H1 (cell line): Measurements from ENCODE around the gene GNAT1. TPM values are rescaled to one million over a fixed set of nuclear protein-coding genes. Genes with fewer than 3 reads are reported as not detected.

Experiments
- CTCF ChIA-PET: fragments of 300-600 bp; sonication (Branson Sonifier 250); formaldehyde crosslinking; loops from one replicate; lab custom pipeline; 2021; ENCODE audit not compliant: partially characterized antibody; lab: Charles Lee
- POLR2A ChIA-PET: fragments of 300-600 bp; sonication (Branson Sonifier 250); formaldehyde crosslinking; loops from one replicate; lab custom pipeline; 2021; ENCODE audit warnings: inconsistent platforms; ENCODE audit not compliant: partially characterized antibody; lab: Charles Lee
- DNase-seq, 2 experiments: peaks; one replicate each; pipeline versions ENCODE4 v3.0.0 to v3.0.0-alpha.2; 2010 to 2022; ENCODE audit warnings: low spot score in 2 of 2, low read depth in 1 of 2, mixed read lengths in 1 of 2
- FAIRE-seq: peaks from 2 replicates; lab custom pipeline; 2011; peaks lifted over from hg19 to GRCh38; lab: Jason Lieb, UNC
- H2AFZ ChIP-seq: 2 replicates; pipeline ENCODE4 v1.8.1; 2012; ENCODE audit warnings: low read length, inconsistent platforms
- H2AK5ac ChIP-seq: 2 replicates; pipeline ENCODE4 v1.6.1; 2013; ENCODE audit warnings: low read depth, low read length
- H2BK120ac ChIP-seq: replicated peaks from 2 replicates; pipeline ENCODE3; 2013; ENCODE audit warnings: low read depth, low read length, inconsistent platforms
- H2BK12ac ChIP-seq: 2 replicates; pipeline ENCODE4 v1.6.1; 2013; ENCODE audit warnings: low read depth, low read length
- H2BK15ac ChIP-seq: 2 replicates; pipeline ENCODE4 v1.6.1; 2013; ENCODE audit warnings: low read length
- H2BK20ac ChIP-seq: 2 replicates; pipeline ENCODE4 v1.6.1; 2013; ENCODE audit warnings: low read length
- H2BK5ac ChIP-seq: 2 replicates; pipeline ENCODE4 v1.6.1; 2013; ENCODE audit warnings: low read depth, low read length
- H3K14ac ChIP-seq: 2 replicates; pipeline ENCODE4 v1.6.1; 2013; ENCODE audit warnings: inconsistent platforms; ENCODE audit not compliant: insufficient read length
- H3K18ac ChIP-seq: 2 replicates; pipeline ENCODE4 v1.6.1; 2013; ENCODE audit warnings: low read length; ENCODE audit errors: extremely low read depth
- H3K23ac ChIP-seq: 2 replicates; pipeline ENCODE4 v1.6.1; 2013; ENCODE audit warnings: inconsistent platforms; ENCODE audit not compliant: insufficient read length
- H3K23me2 ChIP-seq: 2 replicates; pipeline ENCODE4 v1.6.1; 2013; ENCODE audit warnings: low read depth, low read length
- H3K27ac ChIP-seq: 2 replicates; pipeline ENCODE4 v1.6.1; 2011; ENCODE audit warnings: low read depth, low read length, inconsistent platforms
- H3K27me3 ChIP-seq, 4 experiments: replicated peaks in 1 of 4; 1 replicate in 1 of 4; 2 replicates in 3 of 4; pipeline versions ENCODE4 v1.6.1 to v1.8.1; 2011 to 2013; ENCODE audit warnings: low read length in 3 of 4, mild to moderate bottlenecking in 3 of 4, inconsistent platforms in 2 of 4, mixed read lengths in 2 of 4, moderate library complexity in 1 of 4; ENCODE audit not compliant: control insufficient read depth in 3 of 4, insufficient read depth in 3 of 4; ENCODE audit errors: extremely low read depth in 1 of 4
- H3K36me3 ChIP-seq, 4 experiments: 2 replicates each; pipeline versions ENCODE4 v1.6.1 to v1.8.1; 2011 to 2013; ENCODE audit warnings: mild to moderate bottlenecking in 4 of 4, low read length in 3 of 4, moderate library complexity in 2 of 4, control low read depth in 1 of 4, inconsistent platforms in 1 of 4; ENCODE audit not compliant: insufficient read depth in 4 of 4, control insufficient read depth in 2 of 4
- H3K4ac ChIP-seq: replicated peaks from 2 replicates; pipeline ENCODE3; 2013; ENCODE audit warnings: low read length, low read depth, mixed read lengths, inconsistent platforms; ENCODE audit not compliant: insufficient read length
- H3K4me1 ChIP-seq, 4 experiments: replicated peaks in 1 of 4; 1 replicate in 1 of 4; 2 replicates in 3 of 4; pipeline versions ENCODE4 v1.6.1 to v1.8.1; 2011 to 2013; ENCODE audit warnings: low read length in 3 of 4, inconsistent platforms in 2 of 4, mixed read lengths in 1 of 4; ENCODE audit not compliant: insufficient read depth in 4 of 4, control insufficient read depth in 3 of 4
- H3K4me2 ChIP-seq, 2 experiments: 2 replicates each; pipeline versions ENCODE4 v1.6.1 to v1.8.1; 2011 to 2013; ENCODE audit warnings: low read depth in 2 of 2, low read length in 2 of 2, control low read depth in 1 of 2, inconsistent platforms in 1 of 2, mild to moderate bottlenecking in 1 of 2; ENCODE audit not compliant: insufficient read depth in 1 of 2
- H3K4me3 ChIP-seq, 4 experiments: fragments of 200-600, 300-600 bp in 1 of 4; sonication (generic), shearing (Covaris generic), sonication (Bioruptor Twin) in 1 of 4; 2 replicates each; pipeline versions ENCODE4 v1.5.1 to v1.8.1; 2011 to 2016; ENCODE audit warnings: low read length in 4 of 4, low read depth in 3 of 4, control low read depth in 2 of 4, inconsistent platforms in 2 of 4, mild to moderate bottlenecking in 2 of 4, mixed read lengths in 1 of 4, moderate library complexity in 1 of 4; ENCODE audit not compliant: insufficient read depth in 2 of 4; ENCODE audit errors: extremely low read depth in 1 of 4
- H3K56ac ChIP-seq: replicated peaks from 2 replicates; pipeline ENCODE3; 2013; ENCODE audit warnings: low read depth, mild to moderate bottlenecking, mixed read lengths, low read length, inconsistent platforms; ENCODE audit not compliant: insufficient read length
- H3K79me1 ChIP-seq: 2 replicates; pipeline ENCODE4 v1.6.1; 2013; ENCODE audit warnings: low read depth, low read length, control low read depth
- H3K79me2 ChIP-seq, 2 experiments: 2 replicates each; pipeline versions ENCODE4 v1.6.1 to v1.8.1; 2012 to 2013; ENCODE audit warnings: low read length in 2 of 2, mild to moderate bottlenecking in 2 of 2, inconsistent platforms in 1 of 2; ENCODE audit not compliant: insufficient read depth in 2 of 2, control insufficient read depth in 1 of 2
- H3K9ac ChIP-seq, 4 experiments: replicated peaks in 1 of 4; 1 replicate in 1 of 4; 2 replicates in 3 of 4; pipeline versions ENCODE4 v1.6.1 to v1.8.1; 2011 to 2013; ENCODE audit warnings: low read depth in 3 of 4, low read length in 3 of 4, control low read depth in 2 of 4, mild to moderate bottlenecking in 2 of 4, moderate library complexity in 2 of 4, inconsistent platforms in 1 of 4; ENCODE audit errors: extremely low read depth in 1 of 4
- H3K9me3 ChIP-seq, 2 experiments: 2 replicates each; pipeline versions ENCODE4 v1.6.1 to v1.8.1; 2012 to 2013; ENCODE audit warnings: mild to moderate bottlenecking in 2 of 2, moderate library complexity in 2 of 2, control low read depth in 1 of 2, inconsistent platforms in 1 of 2, low read depth in 1 of 2, low read length in 1 of 2, mixed read lengths in 1 of 2; ENCODE audit not compliant: insufficient read depth in 2 of 2
- H4K20me1 ChIP-seq, 2 experiments: replicated peaks in 1 of 2; 2 replicates each; pipeline versions ENCODE3 to v1.8.1; 2011 to 2013; ENCODE audit warnings: inconsistent platforms in 2 of 2, low read length in 2 of 2, mild to moderate bottlenecking in 1 of 2; ENCODE audit not compliant: insufficient read depth in 2 of 2, control insufficient read depth in 1 of 2
- H4K5ac ChIP-seq: 2 replicates; pipeline ENCODE4 v1.6.1; 2013; ENCODE audit warnings: low read length, low read depth, mixed read lengths, inconsistent platforms; ENCODE audit not compliant: insufficient read length
- H4K8ac ChIP-seq: 2 replicates; pipeline ENCODE4 v1.8.0; 2013; ENCODE audit warnings: mild to moderate bottlenecking, moderate library complexity, low read length, inconsistent platforms; ENCODE audit not compliant: insufficient read depth; ENCODE audit errors: extremely low read depth
- H4K91ac ChIP-seq: replicated peaks from 2 replicates; pipeline ENCODE3; 2013; ENCODE audit warnings: low read length, mixed read lengths, inconsistent platforms; ENCODE audit not compliant: insufficient read length
- CREB1 ChIP-seq: IDR thresholded peaks from 2 replicates; pipeline ENCODE4 v1.6.1; 2012; ENCODE audit warnings: inconsistent platforms
- E2F6 ChIP-seq: IDR thresholded peaks from 2 replicates; pipeline ENCODE4 v1.6.1; 2012; ENCODE audit warnings: inconsistent platforms
- GTF2F1 ChIP-seq: IDR thresholded peaks from 2 replicates; pipeline ENCODE4 v1.6.1; 2012; ENCODE audit warnings: low read depth, low read length, improper control_type of control experiment, borderline replicate concordance
- JUN ChIP-seq: IDR thresholded peaks from 2 replicates; pipeline ENCODE4 v1.6.1; 2011; ENCODE audit warnings: low read depth, mild to moderate bottlenecking, improper control_type of control experiment, low read length
- POLR2A ChIP-seq, 2 experiments: IDR thresholded peaks; 1 replicate in 1 of 2; 2 replicates in 1 of 2; pipeline ENCODE4 v1.6.1; 2011; ENCODE audit warnings: low read depth in 2 of 2, low read length in 2 of 2, mild to moderate bottlenecking in 2 of 2; ENCODE audit errors: control extremely low read depth in 1 of 2
- POLR2AphosphoS5 ChIP-seq: IDR thresholded peaks from 2 replicates; pipeline ENCODE4 v1.6.1; 2011; ENCODE audit warnings: low read depth, low read length
- SAP30 ChIP-seq: fragments of 300-600 bp; sonication (generic); IDR thresholded peaks from 2 replicates; pipeline ENCODE4 v1.7.1; 2012; ENCODE audit warnings: low read length, moderate library complexity, mild to moderate bottlenecking, inconsistent platforms; ENCODE audit not compliant: insufficient read depth, insufficient replicate concordance
- SIX5 ChIP-seq: IDR thresholded peaks from 2 replicates; pipeline ENCODE4 v1.6.1; 2011; ENCODE audit warnings: mild to moderate bottlenecking, low read depth, low read length
- SUZ12 ChIP-seq: fragments of 200-600 bp; sonication (generic); IDR thresholded peaks from 2 replicates; pipeline ENCODE4 v1.6.1; 2012; ENCODE audit warnings: mild to moderate bottlenecking, inconsistent platforms, low read length, moderate library complexity, mixed read lengths
- TAF1 ChIP-seq: IDR thresholded peaks from 2 replicates; pipeline ENCODE4 v1.6.1; 2011; ENCODE audit warnings: mild to moderate bottlenecking, low read depth, low read length
- WGBS, 2 experiments: shearing (Covaris generic) in 1 of 2; methylation state at CpG; one replicate each; pipeline versions ENCODE4 v1.1.6 to v1.1.7; 2013 to 2015; ENCODE audit warnings: low lambda C conversion rate in 2 of 2, mixed read lengths in 2 of 2, inconsistent platforms in 1 of 2, low coverage in 1 of 2, missing lambda C conversion rate in 1 of 2; ENCODE audit not compliant: insufficient replicate concordance in 2 of 2, insufficient coverage in 1 of 2, insufficient read length in 1 of 2; ENCODE audit errors: extremely low coverage in 1 of 2, missing lambda C conversion rate in 1 of 2; 5-methylcytosine and 5-hydroxymethylcytosine counted together
- polyA plus RNA-seq, 7 experiments: library from polyadenylated mRNA; depleted of rRNA in 3 of 7; stranded (reverse) in 5 of 7; unstranded in 2 of 7; fragments of >200 nt in 5 of 7; fragments of 200-250 nt in 2 of 7; gene quantifications; 1 replicate in 5 of 7; 2 replicates in 1 of 7; 4 replicates in 1 of 7; pipeline versions ENCODE4 v1.2.1 to v1.2.3, GENCODE V29; 2011 to 2013; ENCODE audit warnings: missing spikeins in 2 of 7, mixed read lengths in 2 of 7
- total RNA-seq: library from RNA; stranded (reverse); fragmentation: NEBNext Ultra II Directional; extraction: Animal tissue kit (Norgen Biotek cat#: 25700); gene quantifications from 2 replicates; pipeline ENCODE4 v1.2.1, GENCODE V29; 2021
- TF ChIP-seq, protein P1 (sequence below), 3 experiments: IDR thresholded peaks; 1 replicate in 2 of 3; 2 replicates in 1 of 3; pipeline versions ENCODE4 v1.5.1 to v1.6.1; 2011; ENCODE audit warnings: low read length in 3 of 3, mild to moderate bottlenecking in 3 of 3, inconsistent platforms in 2 of 3, low read depth in 1 of 3, moderate library complexity in 1 of 3; ENCODE audit not compliant: insufficient read depth in 1 of 3; ENCODE audit errors: control extremely low read depth in 1 of 3

The GNAT1 gene
- total and polyA plus RNA-seq, 2 of the 8 experiments (the other 6 are each of a cell fraction or from before 2014, with no cell fraction given): 0.08 TPM; not detected in 1

GRCh38 chr3:50192124-50192523 is 714 bp downstream of the GNAT1 start:
- WGBS, 2 experiments: 79% methylated on average over 8 of the region's 8 CpGs; no CpG with 5 or more reads in 1 of the 2 experiments
- CTCF ChIA-PET: interaction anchor here (0.6 to 19.7 kb wide), 26 partner anchors 17 to 401 kb away, joined by 3 to 1138 read pairs (median 6); partner anchors contain the start of genes GNAI2, HYAL2, SEMA3B and SLC38A3
- no peak overlapping the region for H2BK5ac ChIP-seq

More at GRCh38 chr3:50192124-50192523, 714 bp downstream of the GNAT1 start:
- FAIRE-seq (no peak), DNase-seq (no peak)
- H3K9ac ChIP-seq: no peak overlapping the region
- H3K79me1 ChIP-seq: no peaks in the 10 kb centered on the region
- H3K18ac ChIP-seq: no peak overlapping the region
- peak overlapping the region; percentile 60; the same call in 1 of the 2 replicates for H2BK12ac ChIP-seq
- H3K23ac ChIP-seq: no peak overlapping the region
- H2AFZ ChIP-seq: no peak overlapping the region
- H3K9me3 ChIP-seq: no peaks in the 10 kb centered on the region
- H3K36me3 ChIP-seq: peaks cover 0 to 5% (median 2%) of the 10 kb centered on the region in 4 experiments; a peak in 4 of 8 replicates
- H2BK15ac ChIP-seq: peak overlapping the region; percentile 88
- no peak overlapping the region for H4K8ac ChIP-seq
- TF ChIP-seq, protein P1, sequence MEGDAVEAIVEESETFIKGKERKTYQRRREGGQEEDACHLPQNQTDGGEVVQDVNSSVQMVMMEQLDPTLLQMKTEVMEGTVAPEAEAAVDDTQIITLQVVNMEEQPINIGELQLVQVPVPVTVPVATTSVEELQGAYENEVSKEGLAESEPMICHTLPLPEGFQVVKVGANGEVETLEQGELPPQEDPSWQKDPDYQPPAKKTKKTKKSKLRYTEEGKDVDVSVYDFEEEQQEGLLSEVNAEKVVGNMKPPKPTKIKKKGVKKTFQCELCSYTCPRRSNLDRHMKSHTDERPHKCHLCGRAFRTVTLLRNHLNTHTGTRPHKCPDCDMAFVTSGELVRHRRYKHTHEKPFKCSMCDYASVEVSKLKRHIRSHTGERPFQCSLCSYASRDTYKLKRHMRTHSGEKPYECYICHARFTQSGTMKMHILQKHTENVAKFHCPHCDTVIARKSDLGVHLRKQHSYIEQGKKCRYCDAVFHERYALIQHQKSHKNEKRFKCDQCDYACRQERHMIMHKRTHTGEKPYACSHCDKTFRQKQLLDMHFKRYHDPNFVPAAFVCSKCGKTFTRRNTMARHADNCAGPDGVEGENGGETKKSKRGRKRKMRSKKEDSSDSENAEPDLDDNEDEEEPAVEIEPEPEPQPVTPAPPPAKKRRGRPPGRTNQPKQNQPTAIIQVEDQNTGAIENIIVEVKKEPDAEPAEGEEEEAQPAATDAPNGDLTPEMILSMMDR (IDR thresholded peaks at IDR 0.05; ENCODE audit: control extremely low read depth in 1 of 3, insufficient read depth in 1 of 3, low read depth in 1 of 3, low read length in 3 of 3): no peak
- TF ChIP-seq E2F6 (no peak), GTF2F1 (no peak), SAP30 (no peak), POLR2A (IDR thresholded peaks at IDR 0.05; ENCODE audit: control extremely low read depth in 1 of 2, low read depth in 2 of 2, low read length in 2 of 2) (no peak), SIX5 (no peak), JUN (no peak), TAF1 (no peak), CREB1 (no peak), POLR2AphosphoS5 (no peak), SUZ12 (no peak)
- H4K5ac ChIP-seq: no peak overlapping the region
- H2BK20ac ChIP-seq: no peak overlapping the region
- H3K4me3 ChIP-seq: no peak overlapping the region
- H3K27ac ChIP-seq: no peak overlapping the region
- H4K91ac ChIP-seq: no peak overlapping the region
- no peak overlapping the region for H2BK120ac ChIP-seq
- peaks cover 0 to 14% (median 7%) of the 10 kb centered on the region in 4 experiments; a peak in 5 of 7 replicates for H3K4me1 ChIP-seq
- no peak overlapping the region for H2AK5ac ChIP-seq
- peaks cover 0 to 12% (median 4%) of the 10 kb centered on the region in 4 experiments; a peak in 3 of 7 replicates for H3K27me3 ChIP-seq
- peaks cover 2% of the 10 kb centered on the region; the same call in 1 of the 2 replicates for H3K23me2 ChIP-seq
- H3K4ac ChIP-seq: no peak overlapping the region
- no peaks in the 10 kb centered on the region for H3K79me2 ChIP-seq
- POLR2A ChIA-PET: interaction anchor here (0.5 to 11.9 kb wide), 8 partner anchors 10 to 141 kb away, joined by 3 to 128 read pairs (median 6); no protein-coding TSS in a partner anchor
- no peak overlapping the region for H3K56ac ChIP-seq
- H4K20me1 ChIP-seq: peaks cover 0 to 5% of the 10 kb centered on the region in 2 experiments
- H3K4me2 ChIP-seq: no peak overlapping the region
- H3K14ac ChIP-seq: no peak overlapping the region
